Measurements from ENCODE around the gene SPINDOC.

DNA sequence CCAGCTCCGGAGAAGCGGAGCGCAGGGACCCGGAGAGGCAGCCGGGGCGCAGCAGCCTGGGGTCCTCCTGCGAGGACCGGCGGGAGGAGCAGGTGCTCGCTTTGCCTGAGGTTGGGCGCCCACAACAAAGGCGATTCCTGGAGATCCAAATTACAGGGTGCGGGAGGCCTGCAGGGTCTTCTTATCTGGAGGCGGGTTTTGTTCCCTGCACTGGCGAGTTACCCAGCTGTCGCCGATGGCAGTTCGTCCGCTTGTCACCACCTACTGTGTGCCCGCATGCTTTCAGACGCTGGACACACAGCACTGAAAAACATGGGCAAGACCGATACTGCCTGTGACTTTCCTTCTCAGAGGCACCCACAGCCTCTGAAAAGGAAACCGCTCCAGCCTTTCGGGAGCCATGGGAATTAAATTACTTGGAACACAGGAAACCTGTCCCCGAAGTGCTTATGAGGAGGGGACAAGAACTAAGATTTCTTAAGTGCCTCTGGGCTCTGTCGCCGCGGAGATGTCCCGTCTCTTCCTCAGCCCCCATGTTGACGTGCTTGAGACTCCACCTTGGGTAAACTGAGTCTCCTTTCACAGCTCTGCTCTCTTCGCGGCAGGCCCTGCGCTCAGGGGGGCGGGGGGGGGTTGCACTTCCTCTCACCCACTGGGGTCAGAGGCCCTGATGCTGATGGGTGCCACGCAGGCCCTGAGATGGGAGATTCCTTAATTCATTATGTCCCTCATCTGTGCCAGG lies 43.4 kb upstream of the SPINDOC start:
- TF ChIP-seq, protein P1, sequence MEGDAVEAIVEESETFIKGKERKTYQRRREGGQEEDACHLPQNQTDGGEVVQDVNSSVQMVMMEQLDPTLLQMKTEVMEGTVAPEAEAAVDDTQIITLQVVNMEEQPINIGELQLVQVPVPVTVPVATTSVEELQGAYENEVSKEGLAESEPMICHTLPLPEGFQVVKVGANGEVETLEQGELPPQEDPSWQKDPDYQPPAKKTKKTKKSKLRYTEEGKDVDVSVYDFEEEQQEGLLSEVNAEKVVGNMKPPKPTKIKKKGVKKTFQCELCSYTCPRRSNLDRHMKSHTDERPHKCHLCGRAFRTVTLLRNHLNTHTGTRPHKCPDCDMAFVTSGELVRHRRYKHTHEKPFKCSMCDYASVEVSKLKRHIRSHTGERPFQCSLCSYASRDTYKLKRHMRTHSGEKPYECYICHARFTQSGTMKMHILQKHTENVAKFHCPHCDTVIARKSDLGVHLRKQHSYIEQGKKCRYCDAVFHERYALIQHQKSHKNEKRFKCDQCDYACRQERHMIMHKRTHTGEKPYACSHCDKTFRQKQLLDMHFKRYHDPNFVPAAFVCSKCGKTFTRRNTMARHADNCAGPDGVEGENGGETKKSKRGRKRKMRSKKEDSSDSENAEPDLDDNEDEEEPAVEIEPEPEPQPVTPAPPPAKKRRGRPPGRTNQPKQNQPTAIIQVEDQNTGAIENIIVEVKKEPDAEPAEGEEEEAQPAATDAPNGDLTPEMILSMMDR (IDR thresholded peaks at IDR 0.05) = no peak
- TF ChIP-seq RFX5 (IDR thresholded peaks at IDR 0.05; ENCODE audit: low read length) (no peak), NRF1 (IDR thresholded peaks at IDR 0.05; ENCODE audit: low read depth, low read length) (no peak), POLR2AphosphoS5 (IDR thresholded peaks at IDR 0.05; ENCODE audit: low read depth, low read length) (no peak), MAX (IDR thresholded peaks at IDR 0.05; ENCODE audit: low read depth) (no peak)
